Femur (tissue), 1 donor: ENCODE measurements around the gene GSE1.
A peak's percentile ranks its signal among the peaks of the same experiment; 100 is the strongest.

Source experiments
- DNase-seq: peaks from one replicate; pipeline ENCODE4 v3.0.0-alpha.2; 2017

The GSE1 gene

GRCh38 chr16:85650844-85651628, 37.9 kb downstream of the GSE1 start:
- DNase-seq: peak; percentile 61

DNA sequence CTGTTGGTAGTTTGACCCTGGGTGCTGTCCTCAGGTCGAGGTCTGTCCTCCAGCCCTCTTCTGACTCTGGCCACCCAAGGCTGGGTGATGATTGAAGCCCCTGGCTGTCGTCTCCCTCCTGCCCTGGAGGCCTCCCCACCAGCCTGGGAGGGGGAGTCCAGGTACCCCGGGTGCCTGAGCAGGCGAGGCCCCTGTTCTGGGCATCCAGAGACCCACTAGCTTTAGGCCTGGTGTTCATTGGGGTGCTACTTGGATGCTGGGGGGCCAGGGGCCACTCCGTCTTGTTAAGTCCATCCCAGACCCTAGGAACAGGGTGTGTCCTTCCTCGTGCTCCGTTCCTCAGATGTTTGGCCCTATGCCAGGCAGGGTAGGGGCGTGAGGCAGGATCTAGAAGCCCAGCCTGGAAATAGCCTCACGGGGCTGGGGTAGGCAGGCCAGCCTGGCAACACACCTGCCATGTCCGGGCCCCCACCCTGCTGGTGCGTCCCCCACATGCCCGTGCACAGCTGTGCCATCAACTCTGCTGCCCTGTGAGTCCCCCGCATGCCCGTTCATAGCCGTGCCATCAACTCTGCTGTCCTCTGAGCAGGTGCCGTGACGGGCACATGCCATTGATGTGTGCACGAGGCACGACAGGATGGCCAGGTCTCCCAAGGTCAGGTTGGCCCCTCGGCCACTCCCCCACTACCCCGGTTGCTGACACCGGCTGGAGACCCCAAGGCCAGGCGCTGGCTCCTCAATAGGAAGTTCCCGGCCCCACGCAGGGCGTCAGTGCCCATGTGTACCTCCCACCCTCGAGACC, 38.7 kb downstream of the GSE1 start:
- peak; percentile 61 for DNase-seq

- peak; percentile 73 for DNase-seq
Measured at GRCh38 chr16:85652431-85653221, 39.5 kb downstream of the GSE1 start.

DNA sequence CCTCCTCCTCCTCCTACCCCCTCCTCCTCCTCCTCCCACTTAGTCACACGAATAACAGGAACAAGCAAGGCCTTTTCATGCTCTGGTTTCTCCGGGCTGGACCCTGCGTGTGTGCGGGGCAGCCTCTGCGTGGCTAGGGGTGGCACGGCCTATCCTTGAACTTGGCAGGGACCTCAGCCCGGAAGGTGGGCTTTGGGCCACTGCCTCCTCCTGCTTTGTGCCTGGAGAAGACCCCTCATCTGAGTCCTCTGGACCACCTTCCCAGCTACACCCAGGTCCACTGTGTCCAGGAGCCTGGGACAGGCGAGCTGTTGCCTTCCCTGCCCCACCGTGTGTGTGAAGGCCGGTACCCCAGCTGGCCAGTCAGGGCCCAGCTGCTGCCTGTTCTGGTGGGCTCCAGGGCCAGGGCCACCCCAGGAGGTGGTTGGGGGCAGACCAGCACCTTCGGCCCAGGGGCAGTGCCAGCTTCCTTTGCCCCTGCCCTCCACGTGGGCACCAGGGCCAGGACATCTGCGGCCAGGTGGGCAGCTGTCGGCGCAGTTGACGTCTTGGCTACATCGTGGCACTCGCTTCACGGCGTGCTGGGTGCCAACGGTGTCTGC, 40.3 kb downstream of the GSE1 start:
- DNase-seq: no peak

DNA sequence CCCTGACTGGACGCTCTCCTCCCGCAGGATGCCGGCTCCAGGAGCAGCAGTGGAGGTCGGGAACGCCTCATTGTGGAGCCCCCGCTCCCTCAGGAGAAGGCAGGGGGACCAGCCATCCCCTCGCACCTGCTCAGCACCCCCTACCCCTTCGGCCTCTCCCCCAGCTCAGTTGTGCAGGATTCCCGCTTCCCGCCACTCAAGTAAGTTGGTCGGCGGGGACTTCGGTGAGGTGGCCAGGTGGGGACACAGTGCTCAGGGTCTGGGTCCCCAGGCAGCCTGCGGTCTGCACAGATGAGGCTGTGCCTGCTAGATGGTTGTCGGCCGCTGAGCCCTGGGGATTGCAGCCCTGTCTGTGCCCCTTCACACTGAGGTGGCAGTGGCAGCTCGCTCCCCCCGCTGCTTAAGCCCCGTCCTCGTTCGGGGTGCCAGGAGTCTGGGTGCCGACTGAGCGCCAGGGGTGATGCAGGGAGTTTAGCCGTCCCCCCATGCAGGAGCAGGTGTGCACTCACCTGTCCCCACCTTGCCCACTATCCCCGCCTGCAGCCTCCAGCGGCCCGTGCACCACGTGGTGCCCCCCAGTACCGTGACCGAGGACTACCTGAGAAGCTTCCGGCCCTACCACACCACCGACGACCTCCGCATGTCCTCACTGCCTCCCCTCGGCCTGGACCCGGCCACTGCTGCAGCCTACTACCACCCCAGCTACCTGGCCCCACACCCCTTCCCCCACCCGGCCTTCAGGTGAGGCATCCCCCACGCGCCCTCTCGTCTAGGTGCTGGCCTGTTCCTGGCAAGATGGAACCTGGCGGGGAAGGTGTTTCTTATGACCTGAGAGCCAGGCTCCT, 41.4 kb downstream of the GSE1 start:
- no peak for DNase-seq

- DNase-seq: no peak
Measured at GRCh38 chr16:85655216-85656129, 42.4 kb downstream of the GSE1 start.

- no peak for DNase-seq
Measured at GRCh38 chr16:85656351-85657266, 43.5 kb downstream of the GSE1 start.

DNA sequence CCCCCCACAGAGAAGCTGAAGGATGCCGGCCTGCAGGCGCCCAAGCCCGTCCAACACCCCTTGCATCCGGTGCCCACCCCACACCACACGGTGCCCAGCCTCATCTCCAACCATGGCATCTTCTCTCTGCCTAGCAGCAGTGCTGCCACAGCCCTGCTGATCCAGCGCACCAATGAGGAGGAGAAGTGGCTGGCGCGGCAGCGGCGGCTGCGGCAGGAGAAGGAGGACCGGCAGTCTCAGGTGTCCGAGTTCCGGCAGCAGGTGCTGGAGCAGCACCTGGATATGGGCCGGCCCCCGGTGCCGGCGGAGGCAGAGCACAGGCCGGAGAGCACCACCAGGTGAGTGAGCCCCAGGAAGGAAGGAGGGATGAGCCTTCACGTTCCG, 44.1 kb downstream of the GSE1 start:
- no peak for DNase-seq

DNA sequence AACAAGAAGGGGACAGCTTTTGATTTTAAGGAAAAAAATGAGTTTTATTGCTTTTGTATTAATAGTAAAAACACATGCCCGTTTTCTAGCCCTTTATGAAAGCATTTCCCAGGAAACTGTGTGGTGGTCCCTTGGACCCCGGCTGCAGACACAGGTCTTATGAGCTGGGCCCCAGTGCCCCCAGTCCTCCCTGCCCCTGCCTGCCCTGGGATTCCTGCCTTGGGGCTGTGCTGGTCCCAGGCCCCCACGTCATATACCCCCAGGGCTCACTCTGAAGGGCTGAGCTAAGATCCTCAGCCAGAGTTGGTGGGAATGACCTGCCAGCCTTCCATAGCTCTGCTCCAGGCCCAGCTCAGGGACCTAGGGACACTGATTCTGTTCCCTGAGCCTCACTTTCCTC, 44.9 kb downstream of the GSE1 start:
- no peak for DNase-seq

DNA sequence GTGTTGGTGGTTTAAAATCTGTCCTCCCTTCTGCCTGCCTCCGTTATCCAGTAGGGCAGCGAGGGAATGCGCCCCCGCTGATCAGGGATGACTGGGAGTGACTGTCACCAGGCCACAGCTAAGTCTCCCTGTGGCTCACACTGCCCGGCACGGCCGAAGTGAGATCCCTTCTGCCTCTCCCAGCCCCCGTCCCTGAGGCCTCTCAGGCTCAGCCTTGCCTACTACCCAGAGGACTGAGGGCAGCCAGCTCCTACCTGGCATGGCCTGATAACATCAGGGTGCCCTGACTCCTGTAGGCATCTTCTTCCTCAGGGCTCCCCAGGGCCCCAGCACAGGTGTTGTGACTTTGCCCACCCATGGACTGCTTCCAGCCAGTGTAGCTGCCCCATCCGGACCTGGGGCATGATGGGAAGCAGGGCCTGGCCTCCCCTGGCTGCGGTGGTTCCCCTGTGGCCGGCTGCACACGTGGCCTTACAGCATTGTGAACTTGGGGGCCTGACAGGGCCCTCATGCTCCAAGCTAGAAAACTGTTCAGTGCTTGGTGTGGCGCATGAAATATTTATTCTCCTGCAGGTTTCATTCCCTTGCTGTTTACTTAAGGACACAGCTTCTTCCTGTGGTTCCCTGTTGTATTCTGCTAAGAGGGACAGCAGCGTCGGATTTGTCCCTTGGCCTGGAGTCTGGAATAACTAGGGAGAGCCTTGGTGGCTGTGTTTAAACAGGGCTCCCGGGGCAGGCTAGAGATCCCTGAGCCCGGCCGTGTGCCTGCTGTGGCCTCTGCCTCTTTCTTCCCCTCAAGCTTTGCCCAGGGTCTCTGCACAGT, 45.6 kb downstream of the GSE1 start:
- no peak for DNase-seq

DNA sequence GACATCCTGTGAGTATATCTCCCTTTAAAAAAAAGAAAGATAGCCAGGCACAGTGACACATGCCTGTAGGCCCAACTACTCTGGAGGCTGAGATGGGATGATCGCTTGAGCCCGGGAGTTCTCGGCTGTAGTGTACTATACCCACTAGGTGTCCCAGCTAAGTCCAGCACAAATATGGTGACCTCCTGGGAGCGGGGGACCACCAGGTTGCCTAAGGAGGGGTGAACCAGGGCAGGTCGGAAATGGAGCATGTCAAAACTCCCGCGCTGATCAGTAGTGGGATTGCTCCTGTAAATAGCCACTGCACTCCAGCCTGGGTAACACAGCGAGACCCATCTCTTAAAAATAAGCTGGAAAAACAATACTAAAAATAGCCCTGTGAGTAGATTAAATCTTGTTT, 46.2 kb downstream of the GSE1 start:
- DNase-seq: no peak

DNA sequence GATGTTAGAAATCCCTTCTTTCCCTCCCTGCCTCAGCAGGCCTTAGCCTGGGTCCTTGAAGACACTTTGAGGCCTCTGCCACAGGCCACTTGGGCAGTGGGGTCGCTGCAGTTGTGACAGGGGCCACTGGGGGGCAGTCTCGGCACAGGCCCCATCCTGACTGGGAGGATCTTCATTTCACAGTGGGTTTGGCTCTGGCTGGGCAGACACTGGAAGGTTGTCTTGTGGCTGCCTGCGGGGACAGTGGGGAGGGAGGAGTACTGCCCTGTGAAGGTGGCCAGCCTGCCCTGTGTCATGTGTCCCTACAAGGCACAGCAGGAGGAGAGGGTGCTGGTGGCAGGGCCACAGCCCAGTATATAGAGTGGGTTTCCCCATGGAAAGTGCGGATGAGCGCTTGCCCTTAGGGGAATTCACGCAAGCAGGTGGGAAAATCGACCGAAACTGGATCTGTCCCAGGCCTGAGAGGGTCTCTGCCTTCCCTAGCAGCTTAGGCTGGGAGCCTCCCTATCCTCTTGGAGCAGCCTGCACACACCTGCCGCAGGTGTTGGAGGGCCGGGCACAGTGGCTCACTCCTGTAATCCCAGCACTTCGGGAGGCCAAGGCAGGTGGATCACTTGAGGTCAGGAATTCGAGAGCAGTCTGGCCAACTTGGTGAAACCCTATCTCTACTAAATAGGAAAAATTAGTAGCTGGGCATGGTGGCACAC, 46.8 kb downstream of the GSE1 start:
- peak; percentile 83 for DNase-seq

GRCh38 chr16:85660843-85661739, 48.0 kb downstream of the GSE1 start:
- no peak for DNase-seq

GRCh38 chr16:85661740-85662481, 48.8 kb downstream of the GSE1 start:
- DNase-seq: no peak

GRCh38 chr16:85662482-85662812, 49.3 kb downstream of the GSE1 start:
- DNase-seq: no peak
